CD4-positive, alpha-beta T cell (primary cell): Measurements from ENCODE around the gene CCDC177. TPM values are rescaled to one million over a fixed set of nuclear protein-coding genes. Genes with fewer than 3 reads are reported as not detected.

Experiments used
- ATAC-seq: fragments of 200-7000 bp; cut with Tn5 transposase; one replicate; pipeline ENCODE4 v1.10.0; 2022; ENCODE audit warnings: mild to moderate bottlenecking; ENCODE audit not compliant: poor library complexity
- CTCF ChIA-PET: fragments of 350-600 bp; sonication (Branson Sonifier 250); formaldehyde crosslinking; loops from one replicate; lab custom pipeline; 2021; ENCODE audit warnings: antibody characterized with exemption, inconsistent platforms; lab: Charles Lee
- POLR2A ChIA-PET: fragments of 350-600 bp; sonication (Branson Sonifier 250); formaldehyde crosslinking; loops from one replicate; lab custom pipeline; 2021; ENCODE audit warnings: antibody characterized with exemption, inconsistent platforms; lab: Charles Lee
- DNase-seq, 14 experiments: peaks; one replicate each; pipeline ENCODE4 v3.0.0-alpha.2; 2013 to 2020; ENCODE audit warnings: mixed read lengths in 2 of 14
- H3K27ac ChIP-seq, 2 donors: one replicate each; pipeline versions ENCODE4 v1.5.1 to v1.7.0; 2013; ENCODE audit warnings: low read length in 2 of 2, low read depth in 1 of 2, mild to moderate bottlenecking in 1 of 2
- H3K27me3 ChIP-seq, 2 experiments: 1 replicate in 1 of 2; 2 replicates in 1 of 2; pipeline versions ENCODE4 v1.6.1 to v1.7.0; 2013; ENCODE audit warnings: low read length in 2 of 2, control low read depth in 1 of 2, mild to moderate bottlenecking in 1 of 2, moderate library complexity in 1 of 2; ENCODE audit not compliant: insufficient read depth in 2 of 2, control insufficient read depth in 1 of 2
- H3K36me3 ChIP-seq: one replicate; pipeline ENCODE4 v1.6.1; 2013; ENCODE audit warnings: low read length, control low read depth; ENCODE audit not compliant: insufficient read depth
- H3K4me1 ChIP-seq: one replicate; pipeline ENCODE4 v1.6.1; 2013; ENCODE audit warnings: low read length, control low read depth; ENCODE audit not compliant: insufficient read depth
- H3K4me3 ChIP-seq: one replicate; pipeline ENCODE4 v1.5.1; 2013; ENCODE audit warnings: mild to moderate bottlenecking, low read length, moderate library complexity
- H3K9me3 ChIP-seq, 2 experiments: 1 replicate in 1 of 2; 2 replicates in 1 of 2; pipeline versions ENCODE4 v1.6.1 to v1.7.0; 2013; ENCODE audit warnings: low read length in 2 of 2, mild to moderate bottlenecking in 2 of 2, control low read depth in 1 of 2, moderate library complexity in 1 of 2; ENCODE audit not compliant: control insufficient read depth in 1 of 2, insufficient read depth in 1 of 2
- H3K27ac Mint-ChIP-seq: one replicate; pipeline ENCODE4 v1.8.0; 2020; ENCODE audit warnings: mixed read lengths
- H3K27me3 Mint-ChIP-seq: one replicate; pipeline ENCODE4 v1.8.0; 2021; ENCODE audit warnings: mixed read lengths
- H3K36me3 Mint-ChIP-seq: one replicate; pipeline ENCODE4 v1.8.0; 2021; ENCODE audit warnings: low read depth, mixed read lengths
- H3K4me1 Mint-ChIP-seq: one replicate; pipeline ENCODE4 v1.8.0; 2021; ENCODE audit warnings: low read depth, mixed read lengths
- H3K4me3 Mint-ChIP-seq: one replicate; pipeline ENCODE4 v1.8.0; 2020; ENCODE audit warnings: mild to moderate bottlenecking, mixed read lengths
- H3K9me3 Mint-ChIP-seq: one replicate; pipeline ENCODE4 v1.8.0; 2020; ENCODE audit warnings: mixed read lengths
- intact Hi-C, 2 experiments: fragments of 100-400 bp; cut with DNase I in 1 of 2; cut with micrococcal nuclease in 1 of 2; formaldehyde crosslinking; loops; one replicate each; pipeline versions ENCODE4 v1.15.1 to v1.9.0; 2023 to 2025; cut with DNase I, micrococcal nuclease
- total RNA-seq, 174 experiments: library from RNA in 2 of 174; stranded (reverse) in 2 of 174; gene quantifications; one replicate each; pipeline ENCODE4 v1.2.3 and lab custom pipeline; 2021 to 2026
- TF ChIP-seq, protein P1 (sequence below): fragments of 200-600 bp; IDR thresholded peaks from one replicate; pipeline ENCODE4 v1.8.0; 2022; ENCODE audit warnings: antibody characterized with exemption, mild to moderate bottlenecking

CCDC177 gene
- total RNA-seq, 2 experiments from 2014 or later, result not detected

GRCh38 chr14:69554500-69554899 lies 20.2 kb downstream of the CCDC177 start:
- ChIA-PET CTCF (no interaction called here), POLR2A (no interaction called here)
- no peaks in the 10 kb centered on the region for H3K9me3 Mint-ChIP-seq
- no peak overlapping the region for H3K27ac ChIP-seq
- H3K36me3 Mint-ChIP-seq, result no peaks in the 10 kb centered on the region
- DNase-seq, result no peak
- no peak for ATAC-seq
- no peaks in the 10 kb centered on the region for H3K4me1 Mint-ChIP-seq
- H3K27ac Mint-ChIP-seq, result no peak overlapping the region
- no peaks in the 10 kb centered on the region for H3K9me3 ChIP-seq
- H3K4me3 Mint-ChIP-seq, result no peak overlapping the region
- peaks cover 10 to 11% of the 10 kb centered on the region in 2 experiments for H3K27me3 ChIP-seq
- H3K27me3 Mint-ChIP-seq, result peaks cover 45% of the 10 kb centered on the region
- H3K4me3 ChIP-seq, result no peak overlapping the region
- H3K36me3 ChIP-seq, result no peaks in the 10 kb centered on the region
- intact Hi-C loops, result no loop called here
- H3K4me1 ChIP-seq, result no peaks in the 10 kb centered on the region
- TF ChIP-seq, protein P1, sequence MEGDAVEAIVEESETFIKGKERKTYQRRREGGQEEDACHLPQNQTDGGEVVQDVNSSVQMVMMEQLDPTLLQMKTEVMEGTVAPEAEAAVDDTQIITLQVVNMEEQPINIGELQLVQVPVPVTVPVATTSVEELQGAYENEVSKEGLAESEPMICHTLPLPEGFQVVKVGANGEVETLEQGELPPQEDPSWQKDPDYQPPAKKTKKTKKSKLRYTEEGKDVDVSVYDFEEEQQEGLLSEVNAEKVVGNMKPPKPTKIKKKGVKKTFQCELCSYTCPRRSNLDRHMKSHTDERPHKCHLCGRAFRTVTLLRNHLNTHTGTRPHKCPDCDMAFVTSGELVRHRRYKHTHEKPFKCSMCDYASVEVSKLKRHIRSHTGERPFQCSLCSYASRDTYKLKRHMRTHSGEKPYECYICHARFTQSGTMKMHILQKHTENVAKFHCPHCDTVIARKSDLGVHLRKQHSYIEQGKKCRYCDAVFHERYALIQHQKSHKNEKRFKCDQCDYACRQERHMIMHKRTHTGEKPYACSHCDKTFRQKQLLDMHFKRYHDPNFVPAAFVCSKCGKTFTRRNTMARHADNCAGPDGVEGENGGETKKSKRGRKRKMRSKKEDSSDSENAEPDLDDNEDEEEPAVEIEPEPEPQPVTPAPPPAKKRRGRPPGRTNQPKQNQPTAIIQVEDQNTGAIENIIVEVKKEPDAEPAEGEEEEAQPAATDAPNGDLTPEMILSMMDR, result no peak

GRCh38 chr14:69553252-69553651 lies 21.4 kb downstream of the CCDC177 start:
- intact Hi-C loops, result no loop called here
- peaks cover 48% of the 10 kb centered on the region for H3K27me3 Mint-ChIP-seq
- no peak overlapping the region for H3K27ac ChIP-seq
- H3K4me1 ChIP-seq, result no peaks in the 10 kb centered on the region
- H3K9me3 ChIP-seq, result no peaks in the 10 kb centered on the region
- TF ChIP-seq, protein P1, result no peak
- H3K4me3 Mint-ChIP-seq, result no peak overlapping the region
- DNase-seq (peak in 2 of 14 experiments; percentile 31 to 35), ATAC-seq (no peak)
- H3K9me3 Mint-ChIP-seq, result no peaks in the 10 kb centered on the region
- H3K27ac Mint-ChIP-seq, result no peak overlapping the region
- H3K27me3 ChIP-seq, result peaks cover 15% of the 10 kb centered on the region in 2 experiments
- no peak overlapping the region for H3K4me3 ChIP-seq
- H3K36me3 Mint-ChIP-seq, result no peaks in the 10 kb centered on the region
- H3K36me3 ChIP-seq, result no peaks in the 10 kb centered on the region
- no peaks in the 10 kb centered on the region for H3K4me1 Mint-ChIP-seq
- POLR2A ChIA-PET, result no interaction called here
- CTCF ChIA-PET, result no interaction called here

DNA sequence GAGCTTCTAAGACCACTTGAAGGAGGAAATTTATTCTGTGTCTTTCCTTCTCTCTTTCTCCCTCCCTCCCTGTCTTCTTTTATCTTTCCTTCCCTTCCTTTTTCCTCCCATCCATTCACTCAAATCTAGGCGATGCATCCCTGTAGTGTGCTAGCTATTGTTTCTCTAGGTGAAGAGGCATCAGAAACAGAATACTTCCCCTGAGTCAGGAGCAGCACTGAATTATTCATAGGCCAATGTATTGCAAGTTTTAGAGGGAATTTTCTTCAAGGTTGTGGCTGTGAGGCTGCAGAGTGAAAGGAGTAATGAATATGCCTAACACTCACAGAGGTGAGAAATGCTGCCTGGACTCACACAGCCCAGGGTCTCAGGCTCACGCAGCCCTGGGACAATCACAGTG lies 23.2 kb downstream of the CCDC177 start:
- H3K36me3 Mint-ChIP-seq, result no peaks in the 10 kb centered on the region
- H3K27ac Mint-ChIP-seq, result no peak overlapping the region
- POLR2A ChIA-PET, result no interaction called here
- Histone ChIP-seq H3K27ac (no peak overlapping the region), H3K36me3 (no peaks in the 10 kb centered on the region), H3K9me3 (no peaks in the 10 kb centered on the region), H3K27me3 (peaks cover 16 to 17% of the 10 kb centered on the region in 2 experiments), H3K4me3 (no peak overlapping the region), H3K4me1 (peaks cover 5% of the 10 kb centered on the region)
- no peaks in the 10 kb centered on the region for H3K9me3 Mint-ChIP-seq
- CTCF ChIA-PET, result no interaction called here
- DNase-seq (no peak), ATAC-seq (no peak)
- intact Hi-C loops, result no loop called here
- H3K4me1 Mint-ChIP-seq, result peaks cover 4% of the 10 kb centered on the region
- TF ChIP-seq, protein P1, result no peak
- H3K27me3 Mint-ChIP-seq, result peaks cover 61% of the 10 kb centered on the region
- no peak overlapping the region for H3K4me3 Mint-ChIP-seq
